GM10266 (cell line): Measurements from ENCODE around the gene FKBP9.

ENCODE experiments used
- DNase-seq: peaks from one replicate; pipeline ENCODE4 v3.0.0; 2012; ENCODE audit errors: extremely low spot score
- TF ChIP-seq, protein P1 (sequence below): IDR thresholded peaks from 2 replicates; pipeline ENCODE4 v1.5.1; 2012; ENCODE audit warnings: mild to moderate bottlenecking, low read depth; ENCODE audit not compliant: control insufficient read depth, insufficient read depth; ENCODE audit errors: missing control alignments

FKBP9 gene

DNA sequence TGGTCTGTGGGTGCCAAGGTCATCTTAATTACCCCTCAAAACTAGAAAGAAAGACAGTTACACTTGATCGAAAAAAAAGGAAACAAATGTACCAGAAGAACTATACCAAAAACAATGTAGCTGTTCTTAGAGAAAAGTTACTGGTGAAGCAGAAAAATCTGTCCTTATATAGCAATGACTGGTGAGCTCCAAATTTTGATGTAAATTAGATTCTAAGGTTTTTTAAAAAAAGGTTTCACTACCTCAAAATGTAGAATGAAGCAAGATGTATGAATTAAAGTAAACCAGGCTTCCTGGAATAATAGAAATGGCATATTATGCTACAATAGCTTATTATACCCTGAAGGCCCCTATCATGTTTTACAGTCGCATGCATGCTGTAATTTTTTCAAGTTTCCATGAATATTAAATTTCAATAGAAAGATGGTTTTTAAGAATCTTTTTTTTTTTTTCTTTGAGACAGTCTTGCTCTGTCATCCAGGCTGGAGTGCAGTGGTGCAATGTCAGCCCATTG, 28.4 kb upstream of the FKBP9 start:
- TF ChIP-seq, protein P1, sequence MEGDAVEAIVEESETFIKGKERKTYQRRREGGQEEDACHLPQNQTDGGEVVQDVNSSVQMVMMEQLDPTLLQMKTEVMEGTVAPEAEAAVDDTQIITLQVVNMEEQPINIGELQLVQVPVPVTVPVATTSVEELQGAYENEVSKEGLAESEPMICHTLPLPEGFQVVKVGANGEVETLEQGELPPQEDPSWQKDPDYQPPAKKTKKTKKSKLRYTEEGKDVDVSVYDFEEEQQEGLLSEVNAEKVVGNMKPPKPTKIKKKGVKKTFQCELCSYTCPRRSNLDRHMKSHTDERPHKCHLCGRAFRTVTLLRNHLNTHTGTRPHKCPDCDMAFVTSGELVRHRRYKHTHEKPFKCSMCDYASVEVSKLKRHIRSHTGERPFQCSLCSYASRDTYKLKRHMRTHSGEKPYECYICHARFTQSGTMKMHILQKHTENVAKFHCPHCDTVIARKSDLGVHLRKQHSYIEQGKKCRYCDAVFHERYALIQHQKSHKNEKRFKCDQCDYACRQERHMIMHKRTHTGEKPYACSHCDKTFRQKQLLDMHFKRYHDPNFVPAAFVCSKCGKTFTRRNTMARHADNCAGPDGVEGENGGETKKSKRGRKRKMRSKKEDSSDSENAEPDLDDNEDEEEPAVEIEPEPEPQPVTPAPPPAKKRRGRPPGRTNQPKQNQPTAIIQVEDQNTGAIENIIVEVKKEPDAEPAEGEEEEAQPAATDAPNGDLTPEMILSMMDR, result no peak
- DNase-seq, result no peak

DNA sequence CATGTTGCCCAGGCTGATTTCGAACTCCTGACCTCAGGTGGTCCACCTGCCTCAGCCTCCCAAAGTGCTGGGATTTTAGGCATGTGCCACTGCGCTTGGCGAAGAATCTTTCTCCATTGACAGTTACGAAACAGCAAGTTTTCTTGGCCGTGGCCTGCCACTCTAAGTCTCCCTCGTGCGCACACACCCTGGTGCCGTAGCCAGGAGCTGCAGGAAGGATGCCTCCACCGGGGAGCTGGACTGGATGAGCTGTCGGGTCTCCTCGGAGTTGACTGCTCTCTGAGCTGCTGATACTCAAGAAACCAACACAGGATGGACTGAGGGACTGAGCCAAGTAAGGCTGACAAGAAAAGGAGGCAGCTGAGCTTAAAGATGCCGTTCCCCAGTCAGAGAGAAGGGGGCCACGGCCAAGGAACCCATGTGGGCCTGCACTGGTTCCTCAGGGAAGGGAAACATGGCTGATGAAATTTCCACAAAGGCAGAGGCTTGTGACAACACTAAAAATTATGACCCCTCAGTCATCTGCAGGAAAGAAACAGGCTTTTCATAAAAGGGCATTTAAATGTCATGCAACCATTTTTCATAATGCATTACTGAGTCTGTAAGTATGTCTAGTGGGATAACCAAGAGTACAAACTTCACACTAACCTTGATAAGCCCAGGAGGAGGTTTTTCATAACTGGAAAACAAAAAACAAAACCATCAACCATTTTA, 27.7 kb upstream of the FKBP9 start:
- DNase-seq, result no peak
- TF ChIP-seq, protein P1, result no peak

DNA sequence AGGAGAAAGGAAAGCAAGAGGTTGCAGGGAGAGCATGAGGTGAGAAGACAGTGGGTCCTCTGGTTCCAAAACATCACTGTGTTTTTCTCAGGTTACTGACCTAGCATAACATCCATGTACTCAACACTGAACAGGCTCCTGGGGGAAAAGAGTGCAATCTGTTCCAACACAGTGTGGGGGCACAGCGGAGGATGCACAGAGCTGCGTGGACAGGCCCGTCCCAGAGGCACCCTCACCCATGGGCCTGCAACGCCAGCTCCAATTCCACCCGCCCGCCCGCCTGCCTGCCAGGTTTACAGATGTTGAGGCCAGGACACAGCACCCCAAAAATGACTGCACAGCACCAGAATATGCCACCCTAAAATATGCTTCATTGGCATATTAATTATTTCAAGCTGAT, 26.9 kb upstream of the FKBP9 start:
- no peak for DNase-seq
- TF ChIP-seq, protein P1, result no peak

DNA sequence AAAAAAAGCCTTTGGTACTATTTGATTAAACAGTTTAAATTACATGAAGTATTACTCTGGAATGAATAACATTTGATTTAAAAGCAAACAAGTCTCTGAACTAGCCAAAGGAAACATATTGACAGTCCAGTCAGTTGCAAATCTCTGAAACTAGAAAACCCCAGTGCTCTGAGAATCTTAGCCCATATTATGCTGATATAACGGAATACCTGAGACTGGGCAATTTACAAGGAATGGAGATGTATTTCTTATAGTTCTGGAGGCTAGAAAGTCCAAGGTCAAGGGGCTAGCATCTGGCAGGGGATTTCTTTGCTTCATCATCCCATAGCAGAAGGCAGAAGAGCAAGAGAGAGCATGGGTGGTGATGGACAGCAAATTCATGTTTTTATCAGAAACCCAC, 21.7 kb upstream of the FKBP9 start:
- no peak for DNase-seq
- TF ChIP-seq, protein P1, result no peak

DNA sequence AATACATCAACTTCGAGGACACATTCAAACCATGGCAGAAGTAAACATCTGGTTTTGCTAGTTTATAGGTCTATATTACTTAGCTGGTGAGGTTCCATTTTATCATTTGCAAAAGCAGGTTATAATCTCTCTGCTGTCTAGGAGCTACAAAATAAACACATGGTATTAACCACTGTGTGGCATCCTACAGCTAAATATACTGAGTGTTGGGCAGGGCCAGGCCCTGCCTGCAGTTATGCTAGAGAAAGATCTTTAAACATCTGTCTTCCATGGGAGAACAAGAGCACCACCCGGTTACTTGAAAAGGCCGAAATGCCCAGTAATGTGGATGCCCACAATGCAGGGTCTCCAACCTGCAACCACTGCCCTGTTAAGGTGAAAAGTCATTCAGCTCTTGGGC, 20.6 kb upstream of the FKBP9 start:
- TF ChIP-seq, protein P1, result no peak
- no peak for DNase-seq

DNA sequence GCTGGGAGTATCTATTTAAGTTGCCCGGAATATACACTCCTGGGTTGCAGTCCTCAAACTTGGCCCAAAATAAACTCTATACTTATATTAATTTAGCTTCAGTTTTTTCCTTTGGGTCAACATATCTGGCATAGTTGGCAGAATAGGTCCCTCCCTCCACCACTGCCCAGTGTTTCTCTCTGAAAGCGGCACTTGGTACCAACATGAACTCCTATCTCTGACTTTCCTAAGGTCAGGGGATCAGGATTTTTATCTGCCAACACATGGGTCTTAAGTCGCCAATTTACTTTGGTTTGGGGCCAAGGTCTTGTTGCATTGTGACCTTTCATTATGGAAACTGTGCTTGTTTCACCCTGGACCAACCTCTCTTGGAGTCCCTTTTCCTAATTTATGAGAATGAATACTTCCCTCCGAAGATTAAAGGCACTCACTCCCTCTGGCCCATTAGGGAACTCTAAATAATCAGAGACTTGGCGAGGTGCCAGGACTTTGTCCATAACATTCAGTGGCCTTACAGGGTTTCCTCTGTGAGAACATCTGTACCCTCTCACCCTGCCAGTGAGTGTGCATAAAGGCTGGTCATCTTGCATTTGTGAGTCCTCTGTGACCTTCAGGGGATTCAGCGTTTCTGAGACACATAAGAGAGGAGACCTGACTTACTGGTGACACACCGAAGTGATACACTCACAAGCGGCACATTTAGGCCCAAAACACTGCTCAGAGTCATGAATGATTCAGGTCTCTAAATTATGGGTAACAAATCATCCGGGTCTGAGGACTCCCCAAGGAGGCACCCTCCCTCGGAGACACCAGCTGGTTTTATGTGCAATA, 19.7 kb upstream of the FKBP9 start:
- no peak for DNase-seq
- TF ChIP-seq, protein P1, result no peak

DNA sequence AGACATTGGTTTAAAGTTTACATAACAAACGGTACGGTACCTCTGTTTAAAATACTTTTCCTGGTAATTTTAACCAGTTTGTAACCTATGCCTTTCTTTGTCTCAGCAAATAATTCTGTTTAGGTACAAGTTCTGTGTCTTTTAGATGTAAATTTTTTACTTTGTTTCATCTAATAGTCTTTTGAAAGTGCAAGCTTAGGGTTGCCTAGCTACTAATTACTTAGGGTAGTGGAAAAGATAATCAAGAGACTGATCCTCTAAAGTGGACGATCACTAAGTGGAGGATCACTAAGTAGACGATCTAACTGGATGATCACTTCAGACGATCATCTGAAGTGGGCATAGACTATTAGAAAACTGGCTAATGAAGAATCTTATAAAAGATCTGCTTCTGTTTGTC, 16.1 kb upstream of the FKBP9 start:
- TF ChIP-seq, protein P1, result no peak
- no peak for DNase-seq
